DOHH2 (cell line): Measurements from ENCODE around the gene KCNIP2.

Experiments
- H3F3A ChIP-seq: fragments of 200-600 bp; sonication (generic), shearing (Covaris generic); 2 replicates; pipeline ENCODE4 v1.6.0; 2016; ENCODE audit warnings: antibody characterized with exemption, mild to moderate bottlenecking; ENCODE audit not compliant: control insufficient read depth, insufficient read depth
- H3K27ac ChIP-seq: fragments of 200-600 bp; sonication (generic); 2 replicates; pipeline ENCODE4 v1.5.1; 2014; ENCODE audit warnings: low read depth, mild to moderate bottlenecking, low read length, moderate library complexity
- H3K27me3 ChIP-seq: fragments of 200-600 bp; sonication (generic); 2 replicates; pipeline ENCODE4 v1.6.1; 2014; ENCODE audit warnings: mild to moderate bottlenecking, low read length, mixed read lengths; ENCODE audit not compliant: control insufficient read depth
- H3K36me3 ChIP-seq: fragments of 200-600 bp; sonication (generic); 2 replicates; pipeline ENCODE4 v1.6.1; 2014; ENCODE audit warnings: mild to moderate bottlenecking, low read length, moderate library complexity, mixed read lengths; ENCODE audit not compliant: control insufficient read depth
- H3K4me1 ChIP-seq: fragments of 200-600 bp; sonication (generic); 2 replicates; pipeline ENCODE4 v1.6.1; 2014; ENCODE audit warnings: mild to moderate bottlenecking, low read length, mixed read lengths; ENCODE audit not compliant: control insufficient read depth
- H3K4me2 ChIP-seq: fragments of 200-600 bp; sonication (generic); 2 replicates; pipeline ENCODE4 v1.6.0; 2014; ENCODE audit warnings: mild to moderate bottlenecking, low read length, moderate library complexity
- H3K4me3 ChIP-seq: fragments of 200-600 bp; sonication (generic); 2 replicates; pipeline ENCODE4 v1.5.1; 2014; ENCODE audit warnings: mild to moderate bottlenecking, low read length, mixed read lengths
- H3K79me2 ChIP-seq: fragments of 200-600 bp; sonication (generic); 2 replicates; pipeline ENCODE4 v1.6.1; 2014; ENCODE audit warnings: mild to moderate bottlenecking, low read length, mixed read lengths; ENCODE audit not compliant: control insufficient read depth
- H3K9me2 ChIP-seq: fragments of 200-600 bp; sonication (generic); replicated peaks from 2 replicates; pipeline ENCODE4 v1.6.1; 2014; ENCODE audit warnings: mild to moderate bottlenecking, low read length, mixed read lengths; ENCODE audit not compliant: control insufficient read depth
- H3K9me3 ChIP-seq: fragments of 200-600 bp; sonication (generic); 2 replicates; pipeline ENCODE4 v1.6.1; 2014; ENCODE audit warnings: antibody characterized with exemption, low read length, mixed read lengths; ENCODE audit not compliant: control insufficient read depth, insufficient read depth
- H4K20me1 ChIP-seq: fragments of 200-600 bp; sonication (generic); 2 replicates; pipeline ENCODE4 v1.6.0; 2014; ENCODE audit warnings: low read depth, mild to moderate bottlenecking, antibody characterized with exemption, low read length, moderate library complexity; ENCODE audit not compliant: control insufficient read depth, insufficient read depth
- EZH2phosphoT487 ChIP-seq: fragments of 200-600 bp; sonication (generic); IDR thresholded peaks from 2 replicates; pipeline ENCODE4 v1.6.1; 2017; ENCODE audit warnings: borderline replicate concordance, mild to moderate bottlenecking, antibody characterized with exemption, low read length, moderate library complexity, mixed read lengths
- TF ChIP-seq, protein P1 (sequence below): fragments of 200-600 bp; sonication (generic); IDR thresholded peaks from one replicate; pipeline ENCODE4 v1.5.1; 2014; ENCODE audit warnings: antibody characterized with exemption, mild to moderate bottlenecking, low read depth, low read length; ENCODE audit not compliant: poor library complexity, severe bottlenecking

The KCNIP2 gene

DNA sequence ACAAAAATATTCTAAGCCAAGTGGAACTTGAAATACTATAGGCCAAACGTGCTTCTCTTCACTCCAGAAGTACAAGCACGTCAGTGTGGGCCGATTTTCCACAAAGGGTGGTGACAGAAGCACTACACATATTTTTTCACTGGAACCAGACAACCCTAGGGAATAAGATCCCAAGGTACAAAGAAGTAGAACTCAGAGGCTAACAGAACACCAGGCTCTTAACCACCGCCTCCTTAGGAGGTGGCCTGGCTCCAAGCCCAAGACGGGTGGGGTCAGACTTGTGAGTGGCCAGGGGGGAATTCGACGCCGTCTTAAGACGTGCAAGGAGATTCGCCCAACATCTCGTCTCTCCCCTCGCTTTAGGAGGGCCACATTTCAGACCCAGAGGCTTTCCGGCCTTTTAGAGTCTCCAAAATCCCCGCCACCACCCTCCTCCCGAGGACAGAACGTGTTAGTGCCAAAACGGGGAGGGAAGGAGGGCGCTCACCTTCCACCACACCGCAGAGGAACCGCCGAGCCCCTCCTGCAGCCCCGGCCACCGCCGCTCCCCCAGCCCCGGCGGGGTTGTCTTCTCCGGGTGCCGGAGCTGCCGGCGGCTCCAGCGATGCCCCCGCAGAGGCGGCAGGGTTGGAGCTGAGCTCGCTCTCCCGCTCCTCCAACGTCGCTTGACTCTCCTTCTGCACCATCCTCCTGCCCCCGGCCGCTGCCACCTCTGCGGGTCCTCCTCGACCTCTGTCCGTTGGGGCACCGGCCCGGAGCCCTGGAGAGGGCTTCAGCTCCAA, 26.1 kb downstream of the KCNIP2 start:
- Histone ChIP-seq H3K79me2 (peaks cover 72% of the 10 kb centered on the region), H3K9me2 (no peaks in the 10 kb centered on the region), H3K4me1 (peaks cover 37% of the 10 kb centered on the region), H3K36me3 (peaks cover 27% of the 10 kb centered on the region), H3K4me3 (peak overlapping the region; percentile 94), H3F3A (peaks cover 2% of the 10 kb centered on the region), H3K27me3 (no peaks in the 10 kb centered on the region), H4K20me1 (peaks cover 25% of the 10 kb centered on the region), H3K27ac (peak overlapping the region; percentile 68), H3K9me3 (no peaks in the 10 kb centered on the region), H3K4me2 (peak overlapping the region; percentile 84)
- TF ChIP-seq, protein P1, sequence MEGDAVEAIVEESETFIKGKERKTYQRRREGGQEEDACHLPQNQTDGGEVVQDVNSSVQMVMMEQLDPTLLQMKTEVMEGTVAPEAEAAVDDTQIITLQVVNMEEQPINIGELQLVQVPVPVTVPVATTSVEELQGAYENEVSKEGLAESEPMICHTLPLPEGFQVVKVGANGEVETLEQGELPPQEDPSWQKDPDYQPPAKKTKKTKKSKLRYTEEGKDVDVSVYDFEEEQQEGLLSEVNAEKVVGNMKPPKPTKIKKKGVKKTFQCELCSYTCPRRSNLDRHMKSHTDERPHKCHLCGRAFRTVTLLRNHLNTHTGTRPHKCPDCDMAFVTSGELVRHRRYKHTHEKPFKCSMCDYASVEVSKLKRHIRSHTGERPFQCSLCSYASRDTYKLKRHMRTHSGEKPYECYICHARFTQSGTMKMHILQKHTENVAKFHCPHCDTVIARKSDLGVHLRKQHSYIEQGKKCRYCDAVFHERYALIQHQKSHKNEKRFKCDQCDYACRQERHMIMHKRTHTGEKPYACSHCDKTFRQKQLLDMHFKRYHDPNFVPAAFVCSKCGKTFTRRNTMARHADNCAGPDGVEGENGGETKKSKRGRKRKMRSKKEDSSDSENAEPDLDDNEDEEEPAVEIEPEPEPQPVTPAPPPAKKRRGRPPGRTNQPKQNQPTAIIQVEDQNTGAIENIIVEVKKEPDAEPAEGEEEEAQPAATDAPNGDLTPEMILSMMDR = no peak
- TF ChIP-seq EZH2phosphoT487 = no peak

- H3K27ac ChIP-seq = peak overlapping the region; percentile 68
- H3K9me2 ChIP-seq = no peaks in the 10 kb centered on the region
- peaks cover 2% of the 10 kb centered on the region for H3F3A ChIP-seq
- no peaks in the 10 kb centered on the region for H3K9me3 ChIP-seq
- H3K4me1 ChIP-seq = peaks cover 37% of the 10 kb centered on the region
- peak overlapping the region; percentile 94 for H3K4me3 ChIP-seq
- H3K4me2 ChIP-seq = peak overlapping the region; percentile 84
- peaks cover 28% of the 10 kb centered on the region for H4K20me1 ChIP-seq
- peaks cover 33% of the 10 kb centered on the region for H3K36me3 ChIP-seq
- H3K27me3 ChIP-seq = no peaks in the 10 kb centered on the region
- peaks cover 78% of the 10 kb centered on the region for H3K79me2 ChIP-seq
- TF ChIP-seq, protein P1 = no peak
- TF ChIP-seq EZH2phosphoT487 = no peak
Observed at GRCh38 chr10:101816913-101817336, 26.7 kb downstream of the KCNIP2 start.

GRCh38 chr10:101816376-101816775, 27.2 kb downstream of the KCNIP2 start:
- Histone ChIP-seq H3K27ac (peak overlapping the region; percentile 68; the same call in 1 of the 2 replicates), H4K20me1 (peaks cover 28% of the 10 kb centered on the region), H3F3A (no peaks in the 10 kb centered on the region; the same call in 1 of the 2 replicates), H3K27me3 (no peaks in the 10 kb centered on the region), H3K4me3 (peak overlapping the region; percentile 94), H3K9me2 (no peaks in the 10 kb centered on the region), H3K79me2 (peaks cover 83% of the 10 kb centered on the region), H3K36me3 (peaks cover 39% of the 10 kb centered on the region), H3K9me3 (no peaks in the 10 kb centered on the region), H3K4me2 (peak overlapping the region; percentile 84), H3K4me1 (peaks cover 37% of the 10 kb centered on the region)
- TF ChIP-seq EZH2phosphoT487 = no peak
- TF ChIP-seq, protein P1 = no peak
